ENCODE data around the gene P2RX4. TPM values are rescaled to one million over a fixed set of nuclear protein-coding genes. Genes with fewer than 3 reads are reported as not detected.
A peak's percentile ranks its signal among the peaks of the same experiment; 100 is the strongest.

Gene P2RX4
- total and polyA plus RNA-seq, 2 of the 13 experiments (the other 11 are each of a cell fraction or from before 2014, with no cell fraction given) = 13.8 to 30.8 TPM

DNA sequence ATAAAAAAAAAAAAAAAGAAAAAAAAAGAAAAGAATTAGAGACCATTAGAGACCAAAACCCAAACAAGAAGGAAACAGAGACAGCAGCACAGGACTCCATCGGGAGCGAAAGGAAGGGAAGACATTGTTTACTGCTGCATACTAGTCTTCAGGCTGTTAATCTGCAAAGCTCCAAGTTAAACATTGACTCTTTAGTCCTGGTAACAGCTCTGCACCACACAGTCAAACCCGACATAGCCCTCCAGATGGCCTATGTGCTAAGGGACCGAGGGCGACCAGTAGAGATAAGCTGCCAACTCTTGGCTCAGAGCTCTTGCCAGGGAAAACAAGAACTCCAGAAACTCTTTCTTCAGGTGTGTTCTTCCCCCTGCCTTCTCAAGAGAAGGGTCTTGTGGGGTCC is 7.8 kb downstream of the P2RX4 start (continued):
- TF ChIP-seq, protein P1, sequence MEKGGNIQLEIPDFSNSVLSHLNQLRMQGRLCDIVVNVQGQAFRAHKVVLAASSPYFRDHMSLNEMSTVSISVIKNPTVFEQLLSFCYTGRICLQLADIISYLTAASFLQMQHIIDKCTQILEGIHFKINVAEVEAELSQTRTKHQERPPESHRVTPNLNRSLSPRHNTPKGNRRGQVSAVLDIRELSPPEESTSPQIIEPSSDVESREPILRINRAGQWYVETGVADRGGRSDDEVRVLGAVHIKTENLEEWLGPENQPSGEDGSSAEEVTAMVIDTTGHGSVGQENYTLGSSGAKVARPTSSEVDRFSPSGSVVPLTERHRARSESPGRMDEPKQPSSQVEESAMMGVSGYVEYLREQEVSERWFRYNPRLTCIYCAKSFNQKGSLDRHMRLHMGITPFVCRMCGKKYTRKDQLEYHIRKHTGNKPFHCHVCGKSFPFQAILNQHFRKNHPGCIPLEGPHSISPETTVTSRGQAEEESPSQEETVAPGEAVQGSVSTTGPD (CRISPR knock-in tag; IDR thresholded peaks at IDR 0.05) = no peak
- TF ChIP-seq, protein P2, sequence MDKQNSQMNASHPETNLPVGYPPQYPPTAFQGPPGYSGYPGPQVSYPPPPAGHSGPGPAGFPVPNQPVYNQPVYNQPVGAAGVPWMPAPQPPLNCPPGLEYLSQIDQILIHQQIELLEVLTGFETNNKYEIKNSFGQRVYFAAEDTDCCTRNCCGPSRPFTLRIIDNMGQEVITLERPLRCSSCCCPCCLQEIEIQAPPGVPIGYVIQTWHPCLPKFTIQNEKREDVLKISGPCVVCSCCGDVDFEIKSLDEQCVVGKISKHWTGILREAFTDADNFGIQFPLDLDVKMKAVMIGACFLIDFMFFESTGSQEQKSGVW (CRISPR knock-in tag; IDR thresholded peaks at IDR 0.05; ENCODE audit: borderline replicate concordance) = no peak
- no peak for TF ChIP-seq PCBP1 (IDR thresholded peaks at IDR 0.05; ENCODE audit: borderline replicate concordance, low read depth, low read length)
- no peak for TF ChIP-seq SOX6 (IDR thresholded peaks at IDR 0.05)
- TF ChIP-seq SOX6 (CRISPR knock-in tag; IDR thresholded peaks at IDR 0.05) = no peak; the same call in 1 of the 2 replicates
- TF ChIP-seq KDM5B (CRISPR knock-in tag; IDR thresholded peaks at IDR 0.05; ENCODE audit: borderline replicate concordance) = no peak
- TF ChIP-seq NFAT5 (CRISPR knock-in tag; IDR thresholded peaks at IDR 0.05) = no peak
- TF ChIP-seq, protein P3, sequence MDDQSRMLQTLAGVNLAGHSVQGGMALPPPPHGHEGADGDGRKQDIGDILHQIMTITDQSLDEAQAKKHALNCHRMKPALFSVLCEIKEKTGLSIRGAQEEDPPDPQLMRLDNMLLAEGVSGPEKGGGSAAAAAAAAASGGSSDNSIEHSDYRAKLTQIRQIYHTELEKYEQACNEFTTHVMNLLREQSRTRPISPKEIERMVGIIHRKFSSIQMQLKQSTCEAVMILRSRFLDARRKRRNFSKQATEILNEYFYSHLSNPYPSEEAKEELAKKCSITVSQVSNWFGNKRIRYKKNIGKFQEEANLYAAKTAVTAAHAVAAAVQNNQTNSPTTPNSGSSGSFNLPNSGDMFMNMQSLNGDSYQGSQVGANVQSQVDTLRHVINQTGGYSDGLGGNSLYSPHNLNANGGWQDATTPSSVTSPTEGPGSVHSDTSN (CRISPR knock-in tag; IDR thresholded peaks at IDR 0.05; ENCODE audit: borderline replicate concordance) = no peak
- TF ChIP-seq ZNF343 (CRISPR knock-in tag; IDR thresholded peaks at IDR 0.05) = no peak
- no peak for TF ChIP-seq ZNF446 (CRISPR knock-in tag; IDR thresholded peaks at IDR 0.05)
- TF ChIP-seq FOXO1 (CRISPR knock-in tag; IDR thresholded peaks at IDR 0.05) = no peak
- TF ChIP-seq PITX1 (CRISPR knock-in tag; IDR thresholded peaks at IDR 0.05) = peak; percentile 29; the same call in 1 of the 2 replicates
- no peak for TF ChIP-seq SMARCE1 (IDR thresholded peaks at IDR 0.05; ENCODE audit: borderline replicate concordance)
- no peak for TF ChIP-seq STAG1 (CRISPR knock-in tag; IDR thresholded peaks at IDR 0.05)
- TF ChIP-seq MXI1 (IDR thresholded peaks at IDR 0.05; ENCODE audit: borderline replicate concordance, low read depth, low read length) = no peak
- no peak for TF ChIP-seq ZNF138 (CRISPR knock-in tag; IDR thresholded peaks at IDR 0.05; ENCODE audit: low read depth)
- TF ChIP-seq FOXC1 (CRISPR knock-in tag; IDR thresholded peaks at IDR 0.05; ENCODE audit: borderline replicate concordance) = no peak
- TF ChIP-seq ZMYM3 (CRISPR knock-in tag; IDR thresholded peaks at IDR 0.05) = 0 out of 2 replicates have a peak, but pooled peaks have one; percentile 16
- TF ChIP-seq, protein P4, sequence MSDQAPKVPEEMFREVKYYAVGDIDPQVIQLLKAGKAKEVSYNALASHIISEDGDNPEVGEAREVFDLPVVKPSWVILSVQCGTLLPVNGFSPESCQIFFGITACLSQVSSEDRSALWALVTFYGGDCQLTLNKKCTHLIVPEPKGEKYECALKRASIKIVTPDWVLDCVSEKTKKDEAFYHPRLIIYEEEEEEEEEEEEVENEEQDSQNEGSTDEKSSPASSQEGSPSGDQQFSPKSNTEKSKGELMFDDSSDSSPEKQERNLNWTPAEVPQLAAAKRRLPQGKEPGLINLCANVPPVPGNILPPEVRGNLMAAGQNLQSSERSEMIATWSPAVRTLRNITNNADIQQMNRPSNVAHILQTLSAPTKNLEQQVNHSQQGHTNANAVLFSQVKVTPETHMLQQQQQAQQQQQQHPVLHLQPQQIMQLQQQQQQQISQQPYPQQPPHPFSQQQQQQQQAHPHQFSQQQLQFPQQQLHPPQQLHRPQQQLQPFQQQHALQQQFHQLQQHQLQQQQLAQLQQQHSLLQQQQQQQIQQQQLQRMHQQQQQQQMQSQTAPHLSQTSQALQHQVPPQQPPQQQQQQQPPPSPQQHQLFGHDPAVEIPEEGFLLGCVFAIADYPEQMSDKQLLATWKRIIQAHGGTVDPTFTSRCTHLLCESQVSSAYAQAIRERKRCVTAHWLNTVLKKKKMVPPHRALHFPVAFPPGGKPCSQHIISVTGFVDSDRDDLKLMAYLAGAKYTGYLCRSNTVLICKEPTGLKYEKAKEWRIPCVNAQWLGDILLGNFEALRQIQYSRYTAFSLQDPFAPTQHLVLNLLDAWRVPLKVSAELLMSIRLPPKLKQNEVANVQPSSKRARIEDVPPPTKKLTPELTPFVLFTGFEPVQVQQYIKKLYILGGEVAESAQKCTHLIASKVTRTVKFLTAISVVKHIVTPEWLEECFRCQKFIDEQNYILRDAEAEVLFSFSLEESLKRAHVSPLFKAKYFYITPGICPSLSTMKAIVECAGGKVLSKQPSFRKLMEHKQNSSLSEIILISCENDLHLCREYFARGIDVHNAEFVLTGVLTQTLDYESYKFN (CRISPR knock-in tag; conservative IDR thresholded peaks at IDR 0.05) = 0 out of 2 replicates have a peak, but pooled peaks have one; percentile 11
